Ascending aorta (tissue), 2 donors: ENCODE results near the gene TRAIP. TPM values are rescaled to one million over a fixed set of nuclear protein-coding genes. Genes with fewer than 3 reads are reported as not detected.

Experiments
- DNase-seq, 2 donors: peaks; one replicate each; pipeline ENCODE4 v3.0.0-alpha.2; 2019; ENCODE audit warnings: low spot score in 2 of 2
- H3K27ac ChIP-seq, 2 donors: fragments of 200-600 bp; sonication (generic); one replicate each; pipeline ENCODE4 v1.5.1; 2016 to 2017; ENCODE audit warnings: mild to moderate bottlenecking in 1 of 2
- H3K27me3 ChIP-seq: fragments of 200-600 bp; sonication (generic); one replicate; pipeline ENCODE4 v1.5.1; 2017
- H3K36me3 ChIP-seq, 2 donors: fragments of 200-600 bp; sonication (generic); one replicate each; pipeline ENCODE4 v1.5.1; 2016
- H3K4me1 ChIP-seq, 2 donors: fragments of 200-600 bp; sonication (generic); one replicate each; pipeline ENCODE4 v1.5.1; 2016 to 2017; ENCODE audit warnings: mild to moderate bottlenecking in 1 of 2
- H3K4me3 ChIP-seq, 2 donors: fragments of 200-600 bp; sonication (generic); one replicate each; pipeline ENCODE4 v1.5.1; 2016 to 2017; ENCODE audit warnings: mild to moderate bottlenecking in 1 of 2
- H3K9me3 ChIP-seq, 2 donors: fragments of 200-600 bp; sonication (generic); one replicate each; pipeline ENCODE4 v1.5.1; 2016
- intact Hi-C: fragments of 100-400 bp; cut with DNase I; formaldehyde crosslinking; loops from one replicate; pipeline ENCODE4 v1.15.1; 2023
- total RNA-seq: library from RNA; depleted of rRNA; stranded (reverse); fragments of >200 nt; gene quantifications from one replicate; pipeline ENCODE4 v1.1.0, GENCODE V29; 2016
- TF ChIP-seq, protein P1 (sequence below), 3 experiments: fragments of 200-600 bp in 2 of 3; fragments of 450-650 bp in 1 of 3; sonication (generic) in 2 of 3; IDR thresholded peaks; one replicate each; pipeline ENCODE4 v1.5.1; 2016 to 2019; ENCODE audit warnings: antibody characterized with exemption in 3 of 3, mild to moderate bottlenecking in 1 of 3, moderate library complexity in 1 of 3

Gene TRAIP
- total RNA-seq, 1 donor from 2014 or later, result not detected

DNA sequence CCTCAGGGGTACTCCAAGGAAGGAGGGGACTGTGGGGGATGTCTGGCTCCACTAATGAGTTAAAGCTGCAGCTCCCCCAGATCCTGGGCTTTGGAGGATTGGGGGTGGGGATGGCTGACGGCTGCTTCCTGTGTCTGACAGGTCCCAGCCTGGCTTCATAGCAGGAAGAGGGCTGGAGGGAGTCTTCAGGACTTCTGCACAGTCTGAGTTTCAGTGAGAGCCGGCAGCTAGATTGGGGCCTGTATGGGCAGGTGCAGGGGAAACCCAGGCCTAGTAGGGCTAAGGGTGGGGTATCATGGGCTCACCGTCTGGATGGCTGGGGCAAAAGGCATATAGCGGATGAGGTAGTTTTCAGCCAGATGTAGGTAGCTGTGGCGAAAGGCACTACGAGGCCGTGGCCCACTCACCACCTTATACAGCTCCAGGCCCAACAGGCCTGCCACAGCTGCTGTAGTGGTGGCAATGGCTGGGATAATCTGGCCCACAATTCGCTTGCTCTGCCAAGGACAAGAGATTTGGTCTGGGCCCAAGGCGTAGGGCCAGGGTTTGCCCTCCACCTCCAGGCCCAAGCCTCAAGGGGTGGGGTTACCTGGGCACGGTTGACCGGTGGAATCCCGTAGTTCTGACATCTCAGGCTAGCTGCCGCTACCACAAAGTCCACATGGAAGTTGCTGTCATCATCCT, 48.8 kb downstream of the TRAIP start:
- Histone ChIP-seq H3K27me3 (no peaks in the 10 kb centered on the region), H3K4me1 (peaks cover 24 to 42% of the 10 kb centered on the region in 2 donors), H3K36me3 (peaks cover 20 to 26% of the 10 kb centered on the region in 2 donors), H3K9me3 (no peaks in the 10 kb centered on the region), H3K27ac (peak overlapping the region; percentile 55 to 98), H3K4me3 (no peak overlapping the region)
- no peak for DNase-seq
- TF ChIP-seq, protein P1, sequence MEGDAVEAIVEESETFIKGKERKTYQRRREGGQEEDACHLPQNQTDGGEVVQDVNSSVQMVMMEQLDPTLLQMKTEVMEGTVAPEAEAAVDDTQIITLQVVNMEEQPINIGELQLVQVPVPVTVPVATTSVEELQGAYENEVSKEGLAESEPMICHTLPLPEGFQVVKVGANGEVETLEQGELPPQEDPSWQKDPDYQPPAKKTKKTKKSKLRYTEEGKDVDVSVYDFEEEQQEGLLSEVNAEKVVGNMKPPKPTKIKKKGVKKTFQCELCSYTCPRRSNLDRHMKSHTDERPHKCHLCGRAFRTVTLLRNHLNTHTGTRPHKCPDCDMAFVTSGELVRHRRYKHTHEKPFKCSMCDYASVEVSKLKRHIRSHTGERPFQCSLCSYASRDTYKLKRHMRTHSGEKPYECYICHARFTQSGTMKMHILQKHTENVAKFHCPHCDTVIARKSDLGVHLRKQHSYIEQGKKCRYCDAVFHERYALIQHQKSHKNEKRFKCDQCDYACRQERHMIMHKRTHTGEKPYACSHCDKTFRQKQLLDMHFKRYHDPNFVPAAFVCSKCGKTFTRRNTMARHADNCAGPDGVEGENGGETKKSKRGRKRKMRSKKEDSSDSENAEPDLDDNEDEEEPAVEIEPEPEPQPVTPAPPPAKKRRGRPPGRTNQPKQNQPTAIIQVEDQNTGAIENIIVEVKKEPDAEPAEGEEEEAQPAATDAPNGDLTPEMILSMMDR (IDR thresholded peaks at IDR 0.05), result no peak
- intact Hi-C loops, result no loop called here

DNA sequence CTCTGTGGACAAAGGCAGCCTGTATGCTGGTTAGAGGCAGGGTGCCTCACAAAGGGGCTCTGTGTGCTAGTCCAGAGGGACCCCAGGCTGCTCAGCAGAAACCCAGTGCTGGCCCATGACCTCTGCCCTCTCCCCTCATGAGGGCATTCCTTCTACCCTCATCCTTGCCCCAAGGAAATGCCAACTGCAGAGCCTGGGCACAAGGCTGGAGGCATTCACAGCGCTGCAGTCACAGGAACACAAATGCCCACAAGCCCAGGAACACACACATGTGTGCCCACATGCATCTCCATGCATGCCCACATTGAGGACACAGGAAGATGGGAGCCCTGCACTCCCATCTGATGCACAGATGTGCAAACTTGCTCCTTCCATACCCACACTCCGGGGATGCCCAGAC, 49.5 kb downstream of the TRAIP start:
- intact Hi-C loops, result no loop called here
- TF ChIP-seq, protein P1 (IDR thresholded peaks at IDR 0.05), result no peak
- DNase-seq, result no peak
- peaks cover 22 to 36% of the 10 kb centered on the region in 2 donors for H3K4me1 ChIP-seq
- no peak overlapping the region for H3K4me3 ChIP-seq
- peak overlapping the region; percentile 98 for H3K27ac ChIP-seq
- H3K27me3 ChIP-seq, result no peaks in the 10 kb centered on the region
- H3K9me3 ChIP-seq, result no peaks in the 10 kb centered on the region
- peaks cover 19% of the 10 kb centered on the region in 2 donors for H3K36me3 ChIP-seq

DNA sequence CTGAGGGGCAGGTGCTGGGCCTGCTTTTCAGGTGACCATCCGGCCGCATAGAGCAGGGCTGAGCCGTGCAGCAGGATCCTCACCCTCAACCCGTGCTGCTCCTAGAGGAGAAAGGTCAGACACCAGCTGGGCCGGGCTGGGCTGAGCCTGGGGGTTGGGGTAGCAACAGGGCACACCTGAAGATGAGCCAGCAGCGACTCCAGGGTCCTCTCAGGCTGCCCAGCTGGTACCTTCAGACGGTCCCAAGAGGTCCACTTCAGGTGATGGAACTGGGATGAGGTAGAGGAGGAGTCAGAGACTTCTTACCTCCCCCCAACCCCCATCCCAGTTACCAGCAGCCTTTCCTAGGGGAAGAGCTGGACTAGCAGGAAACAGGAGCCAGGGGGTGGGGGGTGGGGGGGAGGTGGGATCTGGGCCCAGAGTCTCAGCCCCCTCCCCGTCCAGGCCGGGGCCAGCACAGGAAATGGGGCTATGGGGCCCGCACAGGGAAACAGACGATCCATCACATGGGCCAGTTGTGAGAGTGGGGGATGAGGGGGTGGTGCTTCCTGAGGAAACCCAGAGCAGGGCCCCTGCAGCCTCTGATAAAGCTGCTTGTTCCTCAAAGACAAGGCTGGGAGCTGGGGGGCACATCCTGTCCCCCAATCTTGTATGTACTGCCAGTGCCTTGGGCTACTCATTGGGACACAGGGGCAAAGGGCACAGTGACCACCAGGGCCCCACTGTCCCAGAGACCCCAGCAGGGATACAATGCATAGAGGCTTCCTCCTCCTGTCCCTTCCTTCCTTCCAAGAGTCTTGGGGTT, 50.3 kb downstream of the TRAIP start:
- peaks cover 13 to 14% of the 10 kb centered on the region in 2 donors for H3K36me3 ChIP-seq
- H3K27ac ChIP-seq, result peak overlapping the region; percentile 98
- no peak for DNase-seq
- intact Hi-C loops, result no loop called here
- TF ChIP-seq, protein P1 (IDR thresholded peaks at IDR 0.05), result no peak
- peak overlapping the region; percentile 12 to 86 for H3K4me3 ChIP-seq
- no peaks in the 10 kb centered on the region for H3K27me3 ChIP-seq
- no peaks in the 10 kb centered on the region for H3K9me3 ChIP-seq
- peaks cover 22 to 36% of the 10 kb centered on the region in 2 donors for H3K4me1 ChIP-seq

DNA sequence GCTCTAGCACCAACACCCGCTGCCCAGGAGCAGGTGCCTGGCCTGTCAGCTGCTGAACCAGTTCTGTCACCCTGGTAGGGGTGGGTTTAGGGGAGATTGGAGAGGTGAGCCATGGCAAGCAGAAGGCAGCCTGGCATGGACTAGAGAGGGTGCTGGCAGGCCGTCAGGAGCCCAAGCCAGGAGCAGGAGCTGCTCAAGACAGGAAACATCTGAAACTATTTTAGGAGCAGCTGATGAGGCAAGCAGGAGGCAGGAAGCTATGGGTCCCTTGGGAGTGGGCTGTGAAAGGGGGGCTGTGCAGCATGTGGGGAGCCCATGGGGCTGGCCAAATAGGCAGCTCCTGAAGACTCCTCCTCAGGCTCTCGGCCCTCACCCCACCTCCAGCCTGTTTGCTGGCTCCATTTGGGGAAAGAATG, 51.0 kb downstream of the TRAIP start:
- H3K9me3 ChIP-seq, result no peaks in the 10 kb centered on the region
- peak; percentile 83 to 97 for DNase-seq
- peak overlapping the region; percentile 98 for H3K27ac ChIP-seq
- peaks cover 22 to 36% of the 10 kb centered on the region in 2 donors for H3K4me1 ChIP-seq
- intact Hi-C loops, result no loop called here
- no peaks in the 10 kb centered on the region for H3K27me3 ChIP-seq
- TF ChIP-seq, protein P1 (IDR thresholded peaks at IDR 0.05), result no peak
- H3K4me3 ChIP-seq, result peak overlapping the region; percentile 12 to 86
- H3K36me3 ChIP-seq, result peaks cover 13 to 14% of the 10 kb centered on the region in 2 donors

DNA sequence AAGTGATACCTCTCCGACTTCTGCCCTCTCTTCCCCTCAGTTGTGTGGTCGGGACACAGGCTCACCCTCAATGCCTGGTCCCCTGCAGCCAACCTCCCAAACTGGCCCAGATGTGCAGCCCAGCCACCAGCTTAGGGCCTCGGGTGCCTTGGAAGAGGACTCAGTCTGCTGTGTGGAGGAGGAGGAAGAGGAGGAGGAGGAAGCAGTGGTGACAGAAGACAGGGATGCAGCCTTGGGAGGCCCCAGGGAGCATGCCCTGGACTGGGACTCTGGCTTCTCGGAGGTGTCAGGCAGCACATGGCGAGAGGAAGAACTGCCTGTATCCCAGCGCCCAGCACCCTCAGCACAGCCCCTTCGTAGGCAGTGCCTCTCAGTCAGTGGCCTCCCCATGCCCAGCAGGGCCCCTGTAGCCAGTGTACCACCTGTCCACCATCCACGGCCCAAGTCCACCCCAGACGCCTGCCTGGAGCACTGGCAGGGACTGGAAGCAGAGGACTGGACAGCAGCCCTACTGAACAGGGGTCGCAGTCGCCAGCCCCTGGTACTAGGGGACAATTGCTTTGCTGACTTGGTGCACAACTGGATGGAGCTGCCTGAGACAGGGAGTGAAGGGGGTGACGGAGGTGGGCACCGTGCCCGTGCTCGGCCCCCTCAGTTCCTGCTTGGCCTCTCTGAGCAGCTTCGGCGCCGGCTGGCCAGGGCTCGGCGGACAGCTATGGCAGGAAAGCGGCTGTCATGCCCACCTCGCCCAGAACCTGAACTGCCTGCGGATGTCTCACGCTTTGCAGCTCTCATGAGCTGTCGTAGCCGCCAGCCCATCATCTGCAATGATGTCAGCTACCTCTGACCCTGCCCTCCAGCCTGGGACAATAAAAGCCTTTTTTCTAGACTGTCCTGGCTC, 52.0 kb downstream of the TRAIP start:
- intact Hi-C loops, result loop anchor here (5.0 kb wide), 1 partner anchor 283 kb away; the partner anchor contains the start of gene RBM5
- TF ChIP-seq, protein P1 (IDR thresholded peaks at IDR 0.05), result no peak
- Histone ChIP-seq H3K27me3 (no peaks in the 10 kb centered on the region), H3K36me3 (peaks cover 4 to 6% of the 10 kb centered on the region in 2 donors), H3K9me3 (no peaks in the 10 kb centered on the region), H3K27ac (peak overlapping the region; percentile 98), H3K4me3 (peak overlapping the region; percentile 84 to 86), H3K4me1 (peaks cover 22 to 40% of the 10 kb centered on the region in 2 donors)
- DNase-seq, result no peak
